VCaP (cell line): ENCODE data around the gene NIPSNAP2.

Source experiments
- H3K27ac ChIP-seq: fragments of 450-650 bp; 2 replicates; pipeline ENCODE4 v1.5.1; 2017
- TF ChIP-seq, protein P1 (sequence below): fragments of 450-650 bp; conservative IDR thresholded peaks from 2 replicates; pipeline ENCODE4 v1.5.1; 2017; ENCODE audit warnings: mild to moderate bottlenecking, moderate library complexity

The NIPSNAP2 gene

GRCh38 chr7:55951637-55952351 is 12.6 kb upstream of the NIPSNAP2 start, which contains the start of gene MRPS17:
Gene MRPS17 (plus strand): TSS chr7:55951877. CDS start chr7:55953196, 1,319 bp downstream.
- H3K27ac ChIP-seq = peak within 1 kb of the TSS; percentile 74
- TF ChIP-seq, protein P1, sequence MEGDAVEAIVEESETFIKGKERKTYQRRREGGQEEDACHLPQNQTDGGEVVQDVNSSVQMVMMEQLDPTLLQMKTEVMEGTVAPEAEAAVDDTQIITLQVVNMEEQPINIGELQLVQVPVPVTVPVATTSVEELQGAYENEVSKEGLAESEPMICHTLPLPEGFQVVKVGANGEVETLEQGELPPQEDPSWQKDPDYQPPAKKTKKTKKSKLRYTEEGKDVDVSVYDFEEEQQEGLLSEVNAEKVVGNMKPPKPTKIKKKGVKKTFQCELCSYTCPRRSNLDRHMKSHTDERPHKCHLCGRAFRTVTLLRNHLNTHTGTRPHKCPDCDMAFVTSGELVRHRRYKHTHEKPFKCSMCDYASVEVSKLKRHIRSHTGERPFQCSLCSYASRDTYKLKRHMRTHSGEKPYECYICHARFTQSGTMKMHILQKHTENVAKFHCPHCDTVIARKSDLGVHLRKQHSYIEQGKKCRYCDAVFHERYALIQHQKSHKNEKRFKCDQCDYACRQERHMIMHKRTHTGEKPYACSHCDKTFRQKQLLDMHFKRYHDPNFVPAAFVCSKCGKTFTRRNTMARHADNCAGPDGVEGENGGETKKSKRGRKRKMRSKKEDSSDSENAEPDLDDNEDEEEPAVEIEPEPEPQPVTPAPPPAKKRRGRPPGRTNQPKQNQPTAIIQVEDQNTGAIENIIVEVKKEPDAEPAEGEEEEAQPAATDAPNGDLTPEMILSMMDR = no peak

- H3K27ac ChIP-seq = peak overlapping the region; percentile 74
These were observed 12.1 kb upstream of the NIPSNAP2 start for GRCh38 chr7:55952352-55952671.

DNA sequence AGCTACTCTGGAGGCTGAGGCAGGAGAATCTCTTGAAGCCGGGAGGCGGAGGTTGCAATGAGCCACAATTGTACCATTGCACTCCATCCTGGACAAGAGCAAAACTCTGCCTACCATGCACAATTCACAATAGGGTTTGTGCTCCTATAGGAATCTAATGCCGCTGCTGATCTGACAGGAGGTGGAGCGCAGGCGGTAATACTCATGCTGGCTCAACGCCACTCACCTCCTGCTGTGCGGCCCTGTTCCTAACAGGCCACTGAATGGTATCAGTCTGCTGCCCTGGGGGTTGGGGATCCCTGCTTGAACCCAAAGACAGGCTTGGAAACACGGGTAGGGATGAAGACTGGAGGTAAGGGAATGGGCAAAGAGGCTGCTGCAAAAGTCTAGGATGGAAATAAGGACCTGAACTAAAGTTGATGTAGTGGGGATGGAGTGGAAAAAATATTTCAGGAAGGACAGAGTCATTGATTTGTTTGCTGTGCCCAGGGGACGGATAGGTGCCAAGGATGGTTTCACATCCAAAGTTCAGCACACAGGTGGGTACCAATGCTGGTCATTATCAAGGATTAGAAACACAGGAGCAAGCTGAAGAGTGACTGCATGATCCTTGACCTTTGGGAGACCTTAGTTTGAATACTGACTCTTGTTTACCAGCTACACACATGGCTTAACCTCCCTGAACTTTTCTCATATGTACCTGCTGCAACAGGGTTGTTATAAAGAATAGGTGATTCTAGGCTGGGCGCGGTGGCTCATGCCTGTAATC is 10.5 kb upstream of the NIPSNAP2 start:
- TF ChIP-seq, protein P1 = no peak
- no peak overlapping the region for H3K27ac ChIP-seq

- H3K27ac ChIP-seq = no peak overlapping the region
- TF ChIP-seq, protein P1 = no peak
These were observed 7.2 kb upstream of the NIPSNAP2 start for GRCh38 chr7:55957190-55957589.

GRCh38 chr7:55962014-55962413 is 2.4 kb upstream of the NIPSNAP2 start:
- TF ChIP-seq, protein P1 = no peak
- H3K27ac ChIP-seq = no peak overlapping the region

- TF ChIP-seq, protein P1 = no peak
- H3K27ac ChIP-seq = peak overlapping the region; percentile 96
These were observed 709 bp upstream of the NIPSNAP2 start for GRCh38 chr7:55963584-55964168.

DNA sequence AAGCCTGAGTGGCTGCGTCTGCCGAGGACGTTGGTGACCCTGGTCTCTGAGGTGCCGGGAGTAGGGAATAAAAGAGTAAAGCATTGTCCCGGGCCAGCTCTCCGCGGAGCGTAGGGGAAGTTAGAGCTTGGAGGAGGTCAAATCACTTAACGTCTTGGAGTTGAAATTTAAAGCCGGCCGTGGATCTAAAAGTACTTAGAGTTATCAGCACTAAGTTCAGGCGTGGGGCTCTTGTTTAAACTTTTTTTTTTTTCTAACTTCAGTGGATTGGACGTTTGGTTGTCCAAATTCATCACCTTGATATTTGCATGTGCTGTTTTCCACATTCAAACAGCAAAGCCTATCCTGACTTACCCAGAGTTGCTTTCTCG is 700 bp downstream of the NIPSNAP2 start:
- TF ChIP-seq, protein P1 = no peak
- H3K27ac ChIP-seq = peak overlapping the region; percentile 96
